Small intestine (tissue), 7 donors: ENCODE data around the gene HAUS8. TPM values are rescaled to one million over a fixed set of nuclear protein-coding genes. Genes with fewer than 3 reads are reported as not detected.
A peak's percentile ranks its signal among the peaks of the same experiment; 100 is the strongest.

Source experiments
- DNase-seq, 2 donors: peaks; one replicate each; pipeline versions ENCODE4 v3.0.0 to v3.0.0-alpha.2; 2013
- FAIRE-seq: peaks from 2 replicates; lab custom pipeline; 2012; peaks lifted over from hg19 to GRCh38; lab: Jason Lieb, UNC
- H3K27ac ChIP-seq, 3 donors: one replicate each; pipeline ENCODE4 v1.5.1; 2013; ENCODE audit warnings: low read length in 2 of 3, mild to moderate bottlenecking in 2 of 3, control low read depth in 1 of 3, inconsistent platforms in 1 of 3, low read depth in 1 of 3, moderate library complexity in 1 of 3
- H3K27me3 ChIP-seq, 3 donors: one replicate each; pipeline ENCODE4 v1.6.1; 2013; ENCODE audit warnings: low read length in 3 of 3, inconsistent platforms in 1 of 3; ENCODE audit not compliant: control insufficient read depth in 3 of 3, insufficient read depth in 3 of 3
- H3K36me3 ChIP-seq, 3 donors: one replicate each; pipeline ENCODE4 v1.6.1; 2013; ENCODE audit warnings: low read length in 3 of 3, inconsistent platforms in 1 of 3, low read depth in 1 of 3, mild to moderate bottlenecking in 1 of 3, moderate library complexity in 1 of 3; ENCODE audit not compliant: control insufficient read depth in 3 of 3, insufficient read depth in 2 of 3
- H3K4me1 ChIP-seq, 3 donors: one replicate each; pipeline ENCODE4 v1.6.1; 2013; ENCODE audit warnings: low read length in 2 of 3, inconsistent platforms in 1 of 3, low read depth in 1 of 3, mild to moderate bottlenecking in 1 of 3, moderate library complexity in 1 of 3; ENCODE audit not compliant: control insufficient read depth in 3 of 3, insufficient read depth in 2 of 3
- H3K4me3 ChIP-seq, 3 donors: one replicate each; pipeline ENCODE4 v1.5.1; 2013; ENCODE audit warnings: low read length in 3 of 3, control low read depth in 1 of 3, inconsistent platforms in 1 of 3, low read depth in 1 of 3, mild to moderate bottlenecking in 1 of 3, moderate library complexity in 1 of 3
- H3K9me3 ChIP-seq, 2 donors: one replicate each; pipeline ENCODE4 v1.6.1; 2013; ENCODE audit warnings: low read depth in 1 of 2, low read length in 1 of 2; ENCODE audit not compliant: control insufficient read depth in 2 of 2, insufficient read depth in 1 of 2
- WGBS, 3 donors: extraction: QIAGEN DNeasy Blood & Tissue Kit; methylation state at CpG; one replicate each; pipeline ENCODE4 v1.1.7; 2013; 5-methylcytosine and 5-hydroxymethylcytosine counted together
- polyA plus RNA-seq, 4 donors: library from polyadenylated mRNA; stranded (reverse) in 3 of 4; unstranded in 1 of 4; fragments of 200-250 nt in 3 of 4; fragments of 120-200 nt in 1 of 4; gene quantifications; one replicate each; pipeline versions ENCODE4 v1.2.1 to v1.2.3, GENCODE V29; 2013
- donor health status: healthy with polysubstance abuse.
- donor health status: control.
- donor health status: control.
- donor health status: Bipolar disorder and iron deficiency.
- donor health status: healthy.

HAUS8 gene
- polyA plus RNA-seq, 4 donors = 7.4 to 16.5 (median 13.2) TPM

GRCh38 chr19:17004386-17004785, 70.9 kb downstream of the HAUS8 start:
- H3K9me3 ChIP-seq = no peaks in the 10 kb centered on the region
- WGBS, 3 donors = 82 to 89% (median 84%) methylated on average over 13 to 15 of the region's 15 CpGs
- H3K4me1 ChIP-seq = no peaks in the 10 kb centered on the region

GRCh38 chr19:17002455-17002854, 72.8 kb downstream of the HAUS8 start:
- Histone ChIP-seq H3K9me3 (peaks cover 0 to 7% of the 10 kb centered on the region in 2 donors), H3K36me3 (no peaks in the 10 kb centered on the region), H3K27ac (no peak overlapping the region), H3K4me3 (no peak overlapping the region), H3K4me1 (no peaks in the 10 kb centered on the region), H3K27me3 (no peaks in the 10 kb centered on the region)
- DNase-seq = no peak
- no peak for FAIRE-seq
- WGBS, 3 donors = 53 to 66% (median 60%) methylated on average over 7 of the region's 7 CpGs

More at GRCh38 chr19:17004386-17004785, 70.9 kb downstream of the HAUS8 start:
- Histone ChIP-seq H3K27ac (no peak overlapping the region), H3K36me3 (no peaks in the 10 kb centered on the region), H3K27me3 (no peaks in the 10 kb centered on the region), H3K4me3 (no peak overlapping the region)
- no peak for DNase-seq
- FAIRE-seq = no peak

- WGBS, 3 donors = 47 to 54% (median 48%) methylated on average over 7 of the region's 7 CpGs
- DNase-seq = peak in 1 of 2 donors; percentile 25
- no peak for FAIRE-seq
- no peaks in the 10 kb centered on the region for H3K27me3 ChIP-seq
- no peaks in the 10 kb centered on the region for H3K36me3 ChIP-seq
- peaks cover 0 to 7% of the 10 kb centered on the region in 2 donors for H3K9me3 ChIP-seq
- H3K4me1 ChIP-seq = no peaks in the 10 kb centered on the region
- H3K4me3 ChIP-seq = no peak overlapping the region
- no peak overlapping the region for H3K27ac ChIP-seq
Measured at GRCh38 chr19:17001603-17002183, 73.6 kb downstream of the HAUS8 start.

Other genes with a start within 250 kb of the HAUS8 start
- 10 to 100 TPM in 3 of 4 donors, 1 to 10 TPM in 1; 9.7 to 38.1 (median 15.4) TPM for gene SIN3B, start 246.1 kb downstream of the HAUS8 start, polyA plus RNA-seq
- 10 to 100 TPM in 1 of 4 donors, 1 to 10 TPM in 1, under 1 TPM in 2; 0.45 to 13.4 (median 1.5) TPM for gene F2RL3, start 186.5 kb downstream of the HAUS8 start, polyA plus RNA-seq
- gene CPAMD8, start 48.6 kb downstream of the HAUS8 start, polyA plus RNA-seq = 1 to 10 TPM in 3 of 4 donors, under 1 TPM in 1; 0.45 to 7.1 (median 3.1) TPM
- 10 to 100 TPM; 31.6 to 62.1 (median 47.9) TPM for gene MYO9B, start 325 bp upstream of the HAUS8 start, polyA plus RNA-seq
- gene USE1, start 139.9 kb upstream of the HAUS8 start, polyA plus RNA-seq = 10 to 100 TPM; 31.7 to 40.5 (median 37.2) TPM
- gene OCEL1, start 150.8 kb upstream of the HAUS8 start, polyA plus RNA-seq = 10 to 100 TPM; 24.0 to 93.7 (median 50.9) TPM
- gene NR2F6, start 170.5 kb upstream of the HAUS8 start, polyA plus RNA-seq = 10 to 100 TPM; 41.6 to 93.0 (median 74.9) TPM
- 1 to 10 TPM in 3 of 4 donors, not detected in 1; 1.4 to 4.7 (median 2.0) TPM for gene USHBP1, start 189.3 kb upstream of the HAUS8 start, polyA plus RNA-seq
- gene BABAM1, start 192.0 kb upstream of the HAUS8 start, polyA plus RNA-seq = 10 to 100 TPM; 68.9 to 82.7 (median 75.3) TPM
- under 1 TPM in 3 of 4 donors, not detected in 1; 0.15 to 0.71 (median 0.22) TPM for gene ANKLE1, start 206.4 kb upstream of the HAUS8 start, polyA plus RNA-seq
- 1 to 10 TPM; 2.2 to 5.1 (median 3.9) TPM for gene ABHD8, start 228.0 kb upstream of the HAUS8 start, polyA plus RNA-seq
- 100 to 1,000 TPM in 3 of 4 donors, 10 to 100 TPM in 1; 49.0 to 404 (median 278) TPM for gene MRPL34, start 230.4 kb upstream of the HAUS8 start, polyA plus RNA-seq
- gene DDA1, start 234.1 kb upstream of the HAUS8 start, polyA plus RNA-seq = 10 to 100 TPM; 29.4 to 57.5 (median 48.9) TPM